A673 (cell line): Measurements from ENCODE around the gene LMAN1L.

Source experiments
- EZH2 ChIP-seq: fragments of 200-600 bp; sonication (generic); IDR thresholded peaks from 2 replicates; pipeline ENCODE4 v1.6.1; 2017; ENCODE audit warnings: borderline replicate concordance, low read depth, mild to moderate bottlenecking, mixed read lengths, antibody characterized with exemption, low read length; ENCODE audit not compliant: poor library complexity, severe bottlenecking
- TF ChIP-seq, protein P1 (sequence below): fragments of 300-800, 200-600 bp; sonication (generic); conservative IDR thresholded peaks from 2 replicates; pipeline ENCODE4 v1.5.1; 2017; ENCODE audit warnings: low read depth, mild to moderate bottlenecking, antibody characterized with exemption, low read length, moderate library complexity, mixed read lengths

- TF ChIP-seq, protein P1, sequence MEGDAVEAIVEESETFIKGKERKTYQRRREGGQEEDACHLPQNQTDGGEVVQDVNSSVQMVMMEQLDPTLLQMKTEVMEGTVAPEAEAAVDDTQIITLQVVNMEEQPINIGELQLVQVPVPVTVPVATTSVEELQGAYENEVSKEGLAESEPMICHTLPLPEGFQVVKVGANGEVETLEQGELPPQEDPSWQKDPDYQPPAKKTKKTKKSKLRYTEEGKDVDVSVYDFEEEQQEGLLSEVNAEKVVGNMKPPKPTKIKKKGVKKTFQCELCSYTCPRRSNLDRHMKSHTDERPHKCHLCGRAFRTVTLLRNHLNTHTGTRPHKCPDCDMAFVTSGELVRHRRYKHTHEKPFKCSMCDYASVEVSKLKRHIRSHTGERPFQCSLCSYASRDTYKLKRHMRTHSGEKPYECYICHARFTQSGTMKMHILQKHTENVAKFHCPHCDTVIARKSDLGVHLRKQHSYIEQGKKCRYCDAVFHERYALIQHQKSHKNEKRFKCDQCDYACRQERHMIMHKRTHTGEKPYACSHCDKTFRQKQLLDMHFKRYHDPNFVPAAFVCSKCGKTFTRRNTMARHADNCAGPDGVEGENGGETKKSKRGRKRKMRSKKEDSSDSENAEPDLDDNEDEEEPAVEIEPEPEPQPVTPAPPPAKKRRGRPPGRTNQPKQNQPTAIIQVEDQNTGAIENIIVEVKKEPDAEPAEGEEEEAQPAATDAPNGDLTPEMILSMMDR: no peak
- TF ChIP-seq EZH2: no peak
Measured at GRCh38 chr15:74823324-74823723, 10.7 kb downstream of the LMAN1L start.
